SK-N-SH treated with all-trans-retinoic acid at 6 μM for 48 hours (cell line): ENCODE data around the gene PLA2G4A.

ENCODE experiments used
- GLIS3 ChIP-seq: fragments of 250-450 bp; sonication (Bioruptor Pico); IDR thresholded peaks from 2 replicates; pipeline ENCODE4 v1.5.0; 2020; ENCODE audit warnings: mild to moderate bottlenecking, moderate library complexity
- ISL1 ChIP-seq: fragments of 250-450 bp; sonication (Bioruptor Pico); IDR thresholded peaks from 2 replicates; pipeline ENCODE4 v2.1.2; 2022; ENCODE audit warnings: mild to moderate bottlenecking, moderate library complexity
- PATZ1 ChIP-seq: fragments of 250-450 bp; sonication (Bioruptor Pico); IDR thresholded peaks from 2 replicates; pipeline ENCODE4 v1.8.0; 2020; ENCODE audit warnings: mild to moderate bottlenecking, moderate library complexity, borderline replicate concordance
- POU6F1 ChIP-seq: fragments of 250-450 bp; sonication (Bioruptor Pico); IDR thresholded peaks from 2 replicates; pipeline ENCODE4 v1.8.0; 2021; ENCODE audit warnings: low read depth, mild to moderate bottlenecking, moderate library complexity, borderline replicate concordance
- TOX ChIP-seq: fragments of 250-450 bp; sonication (Bioruptor Pico); IDR thresholded peaks from 2 replicates; pipeline ENCODE4 v1.8.0; 2021; ENCODE audit warnings: mild to moderate bottlenecking, moderate library complexity, borderline replicate concordance
- ZC3H10 ChIP-seq: fragments of 250-450 bp; sonication (Bioruptor Pico); IDR thresholded peaks from 2 replicates; pipeline ENCODE4 v1.5.1; 2021; ENCODE audit warnings: mild to moderate bottlenecking, moderate library complexity
- ZFP30 ChIP-seq: fragments of 450-650 bp; formaldehyde crosslinking; IDR thresholded peaks from 2 replicates; pipeline ENCODE4 v1.5.0; 2022; ENCODE audit warnings: mild to moderate bottlenecking, moderate library complexity

- TF ChIP-seq PATZ1 (no peak), ZFP30 (no peak), POU6F1 (CRISPR knock-in tag) (no peak), ISL1 (no peak), GLIS3 (CRISPR knock-in tag) (no peak), TOX (CRISPR knock-in tag) (no peak), ZC3H10 (CRISPR knock-in tag) (no peak)
Observed at GRCh38 chr1:186982116-186982515, 153.4 kb downstream of the PLA2G4A start.
